HFF-Myc (cell line): ENCODE measurements around the gene NBEAL2.

Source experiments
- DNase-seq: peaks from one replicate; pipeline ENCODE4 v3.0.0-alpha.2; 2011; ENCODE audit warnings: low read depth; ENCODE audit errors: extremely low read depth
- H3K4me3 ChIP-seq: replicated peaks from 2 replicates; pipeline ENCODE4 v1.5.1; 2011; ENCODE audit warnings: low read depth, mild to moderate bottlenecking, control low read depth, low read length
- TF ChIP-seq, protein P1 (sequence below): IDR thresholded peaks from 2 replicates; pipeline ENCODE4 v1.5.1; 2012; ENCODE audit warnings: mild to moderate bottlenecking, low read depth, low read length, control low read depth; ENCODE audit errors: missing control alignments

Gene NBEAL2, protein sequence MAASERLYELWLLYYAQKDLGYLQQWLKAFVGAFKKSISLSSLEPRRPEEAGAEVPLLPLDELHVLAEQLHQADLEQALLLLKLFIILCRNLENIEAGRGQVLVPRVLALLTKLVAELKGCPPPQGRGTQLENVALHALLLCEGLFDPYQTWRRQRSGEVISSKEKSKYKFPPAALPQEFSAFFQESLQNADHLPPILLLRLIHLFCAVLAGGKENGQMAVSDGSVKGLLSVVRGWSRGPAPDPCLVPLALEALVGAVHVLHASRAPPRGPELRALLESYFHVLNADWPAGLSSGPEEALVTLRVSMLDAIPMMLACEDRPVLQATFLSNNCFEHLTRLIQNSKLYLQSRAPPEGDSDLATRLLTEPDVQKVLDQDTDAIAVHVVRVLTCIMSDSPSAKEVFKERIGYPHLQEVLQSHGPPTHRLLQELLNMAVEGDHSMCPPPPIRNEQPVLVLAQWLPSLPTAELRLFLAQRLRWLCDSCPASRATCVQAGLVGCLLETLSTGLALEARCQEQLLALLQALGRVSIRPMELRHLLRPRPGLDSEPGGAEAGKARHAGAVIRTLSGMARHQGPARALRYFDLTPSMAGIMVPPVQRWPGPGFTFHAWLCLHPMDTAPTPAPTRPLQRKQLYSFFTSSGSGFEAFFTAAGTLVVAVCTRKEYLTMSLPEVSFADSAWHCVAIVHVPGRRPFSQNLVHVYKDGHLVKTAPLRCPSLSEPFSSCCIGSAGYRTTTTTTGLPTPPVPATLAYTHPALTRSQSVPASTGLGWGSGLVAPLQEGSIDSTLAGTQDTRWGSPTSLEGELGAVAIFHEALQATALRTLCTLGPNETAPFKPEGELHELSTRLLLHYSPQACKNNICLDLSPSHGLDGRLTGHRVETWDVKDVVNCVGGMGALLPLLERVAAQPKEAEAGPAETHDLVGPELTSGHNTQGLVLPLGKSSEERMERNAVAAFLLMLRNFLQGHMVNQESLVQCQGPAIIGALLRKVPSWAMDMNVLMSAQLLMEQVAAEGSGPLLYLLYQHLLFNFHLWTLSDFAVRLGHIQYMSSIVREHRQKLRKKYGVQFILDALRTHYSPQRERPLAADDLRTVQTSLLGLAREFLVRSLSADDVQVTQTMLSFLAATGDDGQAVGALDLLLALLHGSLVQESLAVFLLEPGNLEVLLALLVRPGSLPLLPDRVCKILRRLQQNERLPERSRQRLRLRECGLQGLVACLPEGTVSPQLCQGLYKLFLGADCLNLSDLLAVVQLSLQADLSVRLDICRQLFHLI (N-terminal part only)

DNA sequence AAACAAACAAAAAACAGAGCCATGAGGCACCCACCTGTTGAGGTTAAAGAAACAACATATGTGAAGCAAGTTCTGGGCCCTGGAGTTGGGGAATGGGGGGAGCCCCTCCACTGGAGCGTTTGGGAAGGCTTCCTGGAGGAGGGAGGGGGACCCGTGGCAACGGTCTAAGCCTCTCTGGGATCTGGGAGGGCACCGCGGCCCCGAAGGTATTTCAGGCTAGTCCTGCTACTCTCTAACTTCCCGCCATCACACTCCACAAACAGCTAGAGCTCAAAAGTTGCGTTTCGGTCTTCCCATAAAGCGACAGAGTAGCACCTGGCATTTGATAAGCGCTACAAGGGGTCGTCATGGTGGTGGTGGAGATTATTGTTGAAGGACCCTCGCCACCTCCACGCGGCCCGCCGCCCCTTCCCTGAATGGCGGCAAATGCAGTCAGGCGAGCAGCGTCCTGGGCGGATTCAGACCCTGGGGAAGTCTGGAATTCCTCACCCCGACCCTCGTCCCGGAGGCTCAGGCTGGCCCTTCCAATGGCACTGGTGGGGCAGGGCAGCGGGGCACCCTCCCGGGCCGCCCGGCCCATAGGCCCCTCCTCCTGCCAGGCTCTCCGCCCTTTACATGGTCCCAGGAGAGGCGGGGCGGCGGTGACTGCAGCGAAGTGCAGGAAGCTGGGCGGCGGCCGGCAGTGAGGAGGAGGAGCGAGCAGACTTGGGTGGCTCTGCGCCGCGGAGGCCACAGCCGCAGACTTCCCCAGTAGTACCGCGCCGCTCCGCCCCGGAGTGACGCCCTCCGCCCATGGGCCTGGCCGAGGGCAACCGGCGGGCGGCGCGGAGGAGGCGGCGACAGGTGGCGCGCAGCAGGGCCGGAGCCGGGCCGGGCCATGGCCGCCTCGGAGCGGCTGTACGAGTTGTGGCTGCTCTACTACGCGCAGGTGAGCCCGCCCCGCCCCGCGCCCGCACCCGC is at the start of gene NBEAL2:
Gene NBEAL2 (plus strand): TSS at position 682 of the 960 bp plus-strand sequence. CDS start 196 bp downstream, at position 878.
- peak; percentile 52 for DNase-seq
- H3K4me3 ChIP-seq = peak within 1 kb of the TSS; percentile 59
- TF ChIP-seq, protein P1, sequence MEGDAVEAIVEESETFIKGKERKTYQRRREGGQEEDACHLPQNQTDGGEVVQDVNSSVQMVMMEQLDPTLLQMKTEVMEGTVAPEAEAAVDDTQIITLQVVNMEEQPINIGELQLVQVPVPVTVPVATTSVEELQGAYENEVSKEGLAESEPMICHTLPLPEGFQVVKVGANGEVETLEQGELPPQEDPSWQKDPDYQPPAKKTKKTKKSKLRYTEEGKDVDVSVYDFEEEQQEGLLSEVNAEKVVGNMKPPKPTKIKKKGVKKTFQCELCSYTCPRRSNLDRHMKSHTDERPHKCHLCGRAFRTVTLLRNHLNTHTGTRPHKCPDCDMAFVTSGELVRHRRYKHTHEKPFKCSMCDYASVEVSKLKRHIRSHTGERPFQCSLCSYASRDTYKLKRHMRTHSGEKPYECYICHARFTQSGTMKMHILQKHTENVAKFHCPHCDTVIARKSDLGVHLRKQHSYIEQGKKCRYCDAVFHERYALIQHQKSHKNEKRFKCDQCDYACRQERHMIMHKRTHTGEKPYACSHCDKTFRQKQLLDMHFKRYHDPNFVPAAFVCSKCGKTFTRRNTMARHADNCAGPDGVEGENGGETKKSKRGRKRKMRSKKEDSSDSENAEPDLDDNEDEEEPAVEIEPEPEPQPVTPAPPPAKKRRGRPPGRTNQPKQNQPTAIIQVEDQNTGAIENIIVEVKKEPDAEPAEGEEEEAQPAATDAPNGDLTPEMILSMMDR = no peak

DNA sequence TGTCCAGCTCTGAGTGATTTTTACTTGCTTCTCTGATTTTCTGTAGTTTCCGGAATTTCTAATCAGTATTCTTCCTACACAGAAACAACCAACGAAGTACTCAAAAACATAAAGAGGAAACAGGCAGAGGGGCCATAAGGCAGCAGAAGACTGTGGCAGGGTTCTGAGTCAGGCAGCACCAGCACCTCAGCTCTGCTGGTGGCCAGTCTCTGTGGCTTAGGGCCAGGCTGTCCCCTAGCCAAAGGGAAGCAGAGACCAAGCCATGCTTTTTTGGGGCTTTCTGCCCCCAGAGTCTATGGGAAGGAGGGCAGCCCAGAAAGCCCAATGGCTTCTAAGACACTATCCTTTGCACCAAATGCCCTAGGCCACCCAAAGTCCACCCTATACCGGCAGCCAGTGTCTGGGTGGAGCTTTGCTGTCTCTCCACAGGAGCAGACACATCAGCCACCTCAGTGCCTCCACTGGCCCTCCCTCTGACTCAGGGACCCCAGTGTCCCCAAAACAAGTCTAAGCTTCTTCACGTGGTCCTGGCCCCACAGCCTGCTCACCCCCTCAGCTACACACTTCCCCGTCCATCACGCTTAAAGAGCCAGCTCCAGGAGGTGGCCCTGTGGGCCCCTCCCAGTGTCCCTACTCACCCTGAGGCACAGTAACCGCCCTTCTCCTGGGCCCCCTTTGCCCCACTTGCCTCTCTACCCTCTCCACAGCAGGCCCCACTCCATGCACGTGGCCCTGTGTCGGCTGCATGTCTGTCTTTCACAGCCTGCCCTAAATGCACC is 49.1 kb upstream of the NBEAL2 start:
- no peak for DNase-seq

DNA sequence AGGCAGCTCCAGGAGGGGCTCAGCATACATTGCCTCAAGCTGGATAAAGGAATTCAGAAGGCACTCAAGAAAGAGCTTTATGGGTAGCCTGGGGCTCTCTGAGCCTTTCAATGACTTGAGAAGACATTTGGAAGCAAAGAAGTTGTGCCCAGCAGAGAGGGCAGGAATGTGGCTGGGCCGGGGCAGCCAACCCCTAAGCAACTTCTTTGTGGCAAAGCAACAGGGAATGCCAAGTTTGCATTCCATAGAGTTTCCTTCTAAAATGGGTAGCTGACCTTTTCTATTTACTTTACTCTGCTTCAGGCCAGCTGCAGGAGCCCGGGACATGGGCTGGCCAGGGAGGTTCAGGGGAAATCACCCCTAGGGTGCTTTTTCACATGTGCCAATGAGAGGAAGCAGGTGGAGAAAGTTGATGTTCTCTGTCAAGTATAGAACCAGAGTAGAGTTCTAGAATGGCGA is 48.5 kb upstream of the NBEAL2 start:
- no peak overlapping the region for H3K4me3 ChIP-seq
- no peak for DNase-seq
- TF ChIP-seq, protein P1 = no peak

More for the DNA sequence above, 49.1 kb upstream of the NBEAL2 start:
- TF ChIP-seq, protein P1 = no peak
- no peak overlapping the region for H3K4me3 ChIP-seq

DNA sequence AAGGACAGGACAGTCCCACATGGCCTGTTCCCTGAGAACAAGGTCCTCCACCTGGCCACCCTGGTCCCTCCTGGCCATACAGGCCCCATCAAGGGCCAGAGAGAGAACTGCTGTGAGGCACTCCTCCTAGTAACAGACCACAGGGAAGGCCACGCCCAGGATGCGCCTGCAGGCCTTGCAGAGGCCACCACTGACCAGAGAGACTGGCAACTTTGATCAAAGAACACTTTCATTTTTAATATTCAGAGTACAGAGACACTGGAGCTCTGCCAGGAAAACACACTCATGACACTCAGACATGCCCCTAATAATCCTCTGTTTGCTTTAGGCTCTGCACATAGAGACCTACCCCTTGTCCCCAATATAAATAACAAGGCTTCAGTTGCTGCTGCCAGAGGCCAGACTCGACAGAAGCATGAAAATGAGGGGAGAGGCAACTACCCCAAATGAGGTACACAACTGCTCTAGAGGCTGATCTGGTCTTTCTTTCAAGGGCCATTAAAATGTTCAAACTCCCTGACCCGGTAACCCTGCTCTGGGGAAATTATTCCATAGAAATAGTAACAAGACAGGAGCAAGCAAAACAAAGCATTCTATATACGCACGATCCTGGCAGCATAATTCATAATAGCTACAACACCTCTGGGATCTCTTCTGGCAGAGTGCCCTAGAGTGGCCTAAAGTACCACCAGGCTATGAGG is 47.7 kb upstream of the NBEAL2 start:
- TF ChIP-seq, protein P1 = no peak
- DNase-seq = no peak
- no peak overlapping the region for H3K4me3 ChIP-seq

DNA sequence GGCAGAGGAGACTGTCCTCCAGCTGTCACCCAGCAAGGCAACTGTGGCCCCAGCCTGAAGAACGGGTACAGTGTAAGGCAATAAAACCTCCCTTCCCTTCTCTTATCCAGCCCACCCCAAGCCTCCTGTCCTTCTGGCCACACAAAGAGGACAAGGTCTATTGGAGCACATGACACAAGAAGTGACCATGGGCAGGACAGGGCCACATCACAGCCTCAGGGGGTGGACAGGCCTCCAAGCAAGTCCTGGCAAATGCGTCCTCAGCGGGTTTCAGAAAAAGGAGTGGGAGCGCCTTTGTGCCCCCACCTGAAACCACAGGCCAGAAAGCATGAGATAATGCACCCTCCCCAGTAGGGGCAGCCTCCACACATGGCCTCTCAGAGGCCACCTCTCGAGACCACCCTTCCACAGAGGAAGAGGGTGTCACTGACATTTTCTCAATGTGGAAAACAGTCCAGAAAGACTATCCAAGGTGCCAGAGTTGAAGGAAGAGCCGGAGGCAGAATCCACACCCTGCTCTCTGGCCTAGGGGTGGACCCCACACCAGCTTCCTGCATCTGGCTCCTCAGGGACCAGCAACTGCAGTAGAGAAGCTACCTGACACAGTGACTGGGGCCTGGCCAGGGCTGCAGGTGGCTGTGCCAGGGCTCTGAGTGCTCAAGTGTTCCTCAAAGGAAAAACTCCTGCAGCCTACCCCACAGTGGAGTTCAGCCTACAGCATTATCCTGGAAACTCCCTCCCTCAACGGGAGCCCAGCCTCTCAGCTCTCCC is 46.8 kb upstream of the NBEAL2 start:
- TF ChIP-seq, protein P1 = no peak
- H3K4me3 ChIP-seq = no peak overlapping the region
- no peak for DNase-seq
